K562 (cell line): ENCODE measurements around the gene BCKDK. TPM values are rescaled to one million over a fixed set of nuclear protein-coding genes. Genes with fewer than 3 reads are reported as not detected.

Source experiments
- EP300 ChIP-seq: IDR thresholded peaks from 2 replicates; pipeline ENCODE4 v1.6.1; 2012; ENCODE audit warnings: low read length, improper control_type of control experiment
- GMEB1 ChIP-seq: fragments of 250-450 bp; sonication (Bioruptor Pico); IDR thresholded peaks from 2 replicates; pipeline ENCODE4 v1.4.0; 2020; ENCODE audit warnings: mild to moderate bottlenecking
- MGA ChIP-seq: fragments of 450-650 bp; IDR thresholded peaks from 2 replicates; pipeline ENCODE4 v1.6.1; 2016; ENCODE audit warnings: mild to moderate bottlenecking, moderate library complexity
- NCOA2 ChIP-seq, 2 experiments: fragments of 450-650 bp; IDR thresholded peaks; 2 replicates each; pipeline ENCODE4 v1.6.1; 2018; ENCODE audit warnings: mild to moderate bottlenecking in 2 of 2, moderate library complexity in 1 of 2; ENCODE audit not compliant: partially characterized antibody in 2 of 2
- NFIC ChIP-seq: fragments of 450-650 bp; IDR thresholded peaks from 2 replicates; pipeline ENCODE4 v1.6.1; 2017; ENCODE audit warnings: mild to moderate bottlenecking, inconsistent platforms
- RFX7 ChIP-seq: fragments of 250-450 bp; sonication (Bioruptor Pico); IDR thresholded peaks from 2 replicates; pipeline ENCODE4 v1.5.1; 2021; ENCODE audit warnings: mild to moderate bottlenecking
- TAF1 ChIP-seq: IDR thresholded peaks from 2 replicates; pipeline ENCODE4 v1.6.1; 2011; ENCODE audit warnings: mild to moderate bottlenecking, low read length, moderate library complexity; ENCODE audit not compliant: insufficient read depth, control insufficient read depth, severe bottlenecking; ENCODE audit errors: extremely low read depth
- TCF7L2 ChIP-seq: fragments of 150-350 bp; IDR thresholded peaks from 2 replicates; pipeline ENCODE4 v1.6.1; 2016; ENCODE audit warnings: low read depth, mild to moderate bottlenecking, low read length, moderate library complexity
- U2AF1 ChIP-seq: fragments of 200-400 bp; formaldehyde crosslinking; optimal IDR thresholded peaks from 2 replicates; pipeline ENCODE3; 2017; ENCODE audit warnings: mild to moderate bottlenecking, low read depth, low read length, moderate library complexity
- VEZF1 ChIP-seq: fragments of 200-800 bp; sonication (Bioruptor generic); IDR thresholded peaks from 2 replicates; pipeline ENCODE4 v1.6.1; 2017; ENCODE audit warnings: missing genetic modification characterization, missing compliant biosample characterization
- ZNF398 ChIP-seq: fragments of 250-450 bp; sonication (Bioruptor Pico); IDR thresholded peaks from 2 replicates; pipeline ENCODE4 v1.8.0; 2021; ENCODE audit warnings: moderate library complexity, mild to moderate bottlenecking, inconsistent platforms
- polyA plus RNA-seq, 8 experiments: library from polyadenylated mRNA; depleted of rRNA in 4 of 8; stranded (reverse) in 5 of 8; unstranded in 3 of 8; fragments of >200 nt; fragmentation: Nextera tagmentation in 2 of 8; fragmentation: Illumina TruSeq in 1 of 8; extraction: Ambion mirVana in 2 of 8; extraction: Trizol in 1 of 8; gene quantifications; 2 replicates each; pipeline versions ENCODE4 v1.2.1 to v1.2.3, GENCODE V29; 2011 to 2014; ENCODE audit warnings: inconsistent platforms in 1 of 8, missing spikeins in 1 of 8
- total RNA-seq, 7 experiments: library from RNA; depleted of rRNA in 6 of 7; stranded (reverse); fragments of >200 nt in 6 of 7; fragmentation: Illumina TruSeq in 2 of 7; extraction: Trizol in 2 of 7; gene quantifications; 2 replicates each; pipeline versions ENCODE4 v1.2.1 to v1.2.3, GENCODE V29; 2011 to 2021; ENCODE audit warnings: low replicate concordance in 1 of 7

The BCKDK gene
- total and polyA plus RNA-seq, 9 of the 15 experiments (the other 6 are each of a cell fraction or from before 2014, with no cell fraction given), result 0.58 to 34.8 (median 13.1) TPM

GRCh38 chr16:31134091-31134571 lies 25.9 kb downstream of the BCKDK start (continued):
- TF ChIP-seq VEZF1 (CRISPR knock-in tag) (0 out of 2 replicates have a peak, but pooled peaks have one; percentile 16), NCOA2 (IDR thresholded peaks at IDR 0.05; ENCODE audit: partially characterized antibody in 2 of 2) (no peak), TAF1 (no peak), GMEB1 (CRISPR knock-in tag) (no peak), NFIC (peak; percentile 42), TCF7L2 (no peak), U2AF1 (no peak), EP300 (no peak), RFX7 (CRISPR knock-in tag) (no peak), ZNF398 (no peak), MGA (no peak)
